Tibial artery (tissue), 4 donors: ENCODE results near the gene DNMT3A.

ENCODE experiments used
- DNase-seq, 2 donors: peaks; one replicate each; pipeline ENCODE4 v3.0.0-alpha.2; 2019
- H3K27ac ChIP-seq, 2 donors: fragments of 200-600 bp; sonication (generic) in 1 of 2; 1 replicate in 1 of 2; 2 replicates in 1 of 2; pipeline ENCODE4 v1.5.1; 2018 to 2019; ENCODE audit warnings: mild to moderate bottlenecking in 1 of 2
- H3K27me3 ChIP-seq, 2 donors: fragments of 200-600 bp; sonication (generic) in 1 of 2; one replicate each; pipeline versions ENCODE4 v1.5.1 to v1.6.0; 2016 to 2019
- H3K36me3 ChIP-seq, 3 donors: fragments of 200-600 bp; sonication (generic) in 2 of 3; one replicate each; pipeline ENCODE4 v1.5.1; 2016 to 2019; ENCODE audit warnings: mild to moderate bottlenecking in 2 of 3
- H3K4me1 ChIP-seq, 4 donors: fragments of 200-600 bp; sonication (generic) in 2 of 4; 1 replicate in 3 of 4; 2 replicates in 1 of 4; pipeline ENCODE4 v1.5.1; 2016 to 2019
- H3K4me3 ChIP-seq, 2 donors: fragments of 200-600 bp; sonication (generic) in 1 of 2; 1 replicate in 1 of 2; 2 replicates in 1 of 2; pipeline ENCODE4 v1.5.1; 2018 to 2019; ENCODE audit warnings: mild to moderate bottlenecking in 2 of 2
- H3K9me3 ChIP-seq, 3 donors: fragments of 200-600 bp; sonication (generic) in 1 of 3; one replicate each; pipeline ENCODE4 v1.5.1; 2016 to 2019
- CTCF ChIP-seq, 2 experiments: fragments of 200-600 bp in 1 of 2; fragments of 450-650 bp in 1 of 2; IDR thresholded peaks; one replicate each; pipeline ENCODE4 v1.5.1; 2017 to 2019; ENCODE audit warnings: antibody characterized with exemption in 2 of 2, mild to moderate bottlenecking in 1 of 2, moderate library complexity in 1 of 2
- intact Hi-C: fragments of 100-400 bp; cut with DNase I; formaldehyde crosslinking; loops from one replicate; pipeline ENCODE4 v1.15.0; 2023; ENCODE audit warnings: low total_unique reads

The DNMT3A gene

GRCh38 chr2:25361261-25362048 is 19.7 kb upstream of the DNMT3A start:
- H3K4me3 ChIP-seq: peak overlapping the region; percentile 36 to 49
- no peak overlapping the region for H3K27ac ChIP-seq
- H3K4me1 ChIP-seq: peaks cover 0 to 14% (median 5%) of the 10 kb centered on the region in 4 donors
- no peak for TF ChIP-seq CTCF (IDR thresholded peaks at IDR 0.05)
- H3K36me3 ChIP-seq: no peaks in the 10 kb centered on the region
- no peak for DNase-seq
- H3K9me3 ChIP-seq: no peaks in the 10 kb centered on the region
- H3K27me3 ChIP-seq: no peaks in the 10 kb centered on the region
- intact Hi-C loops: no loop called here

- Histone ChIP-seq H3K4me3 (no peak overlapping the region), H3K27me3 (peaks cover 0 to 14% of the 10 kb centered on the region in 2 donors)
- intact Hi-C loops: no loop called here
Observed at GRCh38 chr2:25358836-25359235, 17.1 kb upstream of the DNMT3A start.

GRCh38 chr2:25358249-25358815 is 16.6 kb upstream of the DNMT3A start:
- Histone ChIP-seq H3K4me1 (peaks cover 0 to 14% (median 5%) of the 10 kb centered on the region in 4 donors), H3K4me3 (no peak overlapping the region), H3K27ac (no peak overlapping the region), H3K27me3 (peaks cover 0 to 14% of the 10 kb centered on the region in 2 donors), H3K9me3 (no peaks in the 10 kb centered on the region), H3K36me3 (no peaks in the 10 kb centered on the region)
- intact Hi-C loops: no loop called here
- TF ChIP-seq CTCF (IDR thresholded peaks at IDR 0.05): no peak
- no peak for DNase-seq

More at GRCh38 chr2:25358836-25359235, 17.1 kb upstream of the DNMT3A start:
- H3K4me1 ChIP-seq: peaks cover 0 to 14% (median 5%) of the 10 kb centered on the region in 4 donors
- H3K36me3 ChIP-seq: no peaks in the 10 kb centered on the region
- H3K27ac ChIP-seq: no peak overlapping the region
- H3K9me3 ChIP-seq: no peaks in the 10 kb centered on the region
- TF ChIP-seq CTCF (IDR thresholded peaks at IDR 0.05): no peak
- DNase-seq: no peak

- Histone ChIP-seq H3K4me1 (no peaks in the 10 kb centered on the region), H3K36me3 (no peaks in the 10 kb centered on the region), H3K27ac (no peak overlapping the region), H3K4me3 (no peak overlapping the region), H3K27me3 (peaks cover 0 to 14% of the 10 kb centered on the region in 2 donors), H3K9me3 (no peaks in the 10 kb centered on the region)
- TF ChIP-seq CTCF (IDR thresholded peaks at IDR 0.05): no peak
- DNase-seq: no peak
- intact Hi-C loops: no loop called here
Observed at GRCh38 chr2:25356088-25356487, 14.4 kb upstream of the DNMT3A start.

- H3K9me3 ChIP-seq: no peaks in the 10 kb centered on the region
- intact Hi-C loops: no loop called here
- TF ChIP-seq CTCF (IDR thresholded peaks at IDR 0.05): no peak
- H3K4me1 ChIP-seq: no peaks in the 10 kb centered on the region
- H3K36me3 ChIP-seq: no peaks in the 10 kb centered on the region
- H3K27me3 ChIP-seq: peaks cover 0 to 14% of the 10 kb centered on the region in 2 donors
- H3K4me3 ChIP-seq: no peak overlapping the region
- H3K27ac ChIP-seq: no peak overlapping the region
- DNase-seq: no peak
Observed at GRCh38 chr2:25355270-25355669, 13.5 kb upstream of the DNMT3A start.
